ENCODE measurements around the gene KCNQ1. TPM values are rescaled to one million over a fixed set of nuclear protein-coding genes. Genes with fewer than 3 reads are reported as not detected.

Gene KCNQ1
- total and polyA plus RNA-seq, 2 experiments from 2014 or later, result 0.45 to 0.87 TPM

DNA sequence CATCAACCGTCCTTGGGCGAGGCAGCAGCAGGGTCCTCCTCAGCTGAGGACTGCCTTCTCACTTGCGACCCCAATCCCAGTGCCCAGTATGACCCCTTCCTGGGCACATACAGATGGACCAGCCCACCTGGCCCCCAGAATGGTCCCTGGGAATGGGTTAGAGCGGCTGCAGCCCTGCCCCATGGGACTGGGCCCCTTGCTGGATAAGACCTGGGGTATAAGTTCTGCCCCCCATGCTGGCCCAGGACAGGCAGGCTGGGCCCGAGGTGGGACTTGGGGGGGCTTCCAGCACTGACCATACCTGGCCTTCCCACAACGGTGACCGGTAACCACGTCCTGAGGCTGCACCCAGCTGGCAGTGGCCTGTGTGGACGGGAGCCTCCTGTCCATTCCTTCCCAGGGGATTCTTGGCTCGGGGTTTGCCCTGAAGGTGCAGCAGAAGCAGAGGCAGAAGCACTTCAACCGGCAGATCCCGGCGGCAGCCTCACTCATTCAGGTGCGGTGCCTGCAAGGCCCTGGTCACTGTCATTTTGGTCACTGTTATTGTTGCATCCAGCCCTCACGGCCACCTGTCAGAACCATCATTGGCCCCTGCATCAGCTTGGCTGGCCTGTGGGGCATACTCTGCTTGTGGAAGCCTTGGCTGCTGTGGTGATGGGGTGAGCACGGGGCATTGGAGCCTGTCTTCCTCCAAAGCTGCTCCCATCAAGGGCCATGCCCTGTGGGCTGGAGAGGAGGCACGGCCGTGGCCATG, 140.2 kb downstream of the KCNQ1 start:
- Histone ChIP-seq H3K27ac (ENCODE audit: low read depth) (no peak overlapping the region), H3K9me2 (ENCODE audit: insufficient read depth) (no peaks in the 10 kb centered on the region), H4K20me1 (replicated peaks; ENCODE audit: insufficient read depth) (no peaks in the 10 kb centered on the region), H3F3A (replicated peaks; ENCODE audit: low read depth) (no peaks in the 10 kb centered on the region), H3K79me2 (replicated peaks; ENCODE audit: insufficient read depth) (no peaks in the 10 kb centered on the region), H3K36me3 (ENCODE audit: insufficient read depth) (no peaks in the 10 kb centered on the region), H3K4me1 (ENCODE audit: insufficient read depth) (no peaks in the 10 kb centered on the region), H3K4me2 (no peak overlapping the region), H2AFZ (no peak overlapping the region), H3K27me3 (ENCODE audit: insufficient read depth) (peaks cover 60% of the 10 kb centered on the region), H3K4me3 (no peak overlapping the region)
- Mint-ChIP-seq H3K9me3 (no peaks in the 10 kb centered on the region), H3K36me3 (ENCODE audit: low read depth) (no peaks in the 10 kb centered on the region), H3K27ac (no peak overlapping the region), H3K4me3 (no peak overlapping the region), H3K4me1 (no peaks in the 10 kb centered on the region), H3K27me3 (ENCODE audit: insufficient read depth, low read depth, poor library complexity) (peaks cover 60% of the 10 kb centered on the region)
- no peak for DNase-seq (ENCODE audit: low spot score)
- no peak for ATAC-seq
- no peak for TF ChIP-seq JUNB (IDR thresholded peaks at IDR 0.05; ENCODE audit: unreplicated experiment)
- TF ChIP-seq ZNF114 (CRISPR knock-in tag; IDR thresholded peaks at IDR 0.05), result no peak
- TF ChIP-seq, protein P1, sequence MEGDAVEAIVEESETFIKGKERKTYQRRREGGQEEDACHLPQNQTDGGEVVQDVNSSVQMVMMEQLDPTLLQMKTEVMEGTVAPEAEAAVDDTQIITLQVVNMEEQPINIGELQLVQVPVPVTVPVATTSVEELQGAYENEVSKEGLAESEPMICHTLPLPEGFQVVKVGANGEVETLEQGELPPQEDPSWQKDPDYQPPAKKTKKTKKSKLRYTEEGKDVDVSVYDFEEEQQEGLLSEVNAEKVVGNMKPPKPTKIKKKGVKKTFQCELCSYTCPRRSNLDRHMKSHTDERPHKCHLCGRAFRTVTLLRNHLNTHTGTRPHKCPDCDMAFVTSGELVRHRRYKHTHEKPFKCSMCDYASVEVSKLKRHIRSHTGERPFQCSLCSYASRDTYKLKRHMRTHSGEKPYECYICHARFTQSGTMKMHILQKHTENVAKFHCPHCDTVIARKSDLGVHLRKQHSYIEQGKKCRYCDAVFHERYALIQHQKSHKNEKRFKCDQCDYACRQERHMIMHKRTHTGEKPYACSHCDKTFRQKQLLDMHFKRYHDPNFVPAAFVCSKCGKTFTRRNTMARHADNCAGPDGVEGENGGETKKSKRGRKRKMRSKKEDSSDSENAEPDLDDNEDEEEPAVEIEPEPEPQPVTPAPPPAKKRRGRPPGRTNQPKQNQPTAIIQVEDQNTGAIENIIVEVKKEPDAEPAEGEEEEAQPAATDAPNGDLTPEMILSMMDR (conservative IDR thresholded peaks at IDR 0.05; ENCODE audit: low read depth in 2 of 2), result no peak
- no peak for TF ChIP-seq REST (IDR thresholded peaks at IDR 0.05; ENCODE audit: unreplicated experiment)
- no peak for TF ChIP-seq POLR2AphosphoS5 (IDR thresholded peaks at IDR 0.05; ENCODE audit: low read depth)
- TF ChIP-seq, protein P2, sequence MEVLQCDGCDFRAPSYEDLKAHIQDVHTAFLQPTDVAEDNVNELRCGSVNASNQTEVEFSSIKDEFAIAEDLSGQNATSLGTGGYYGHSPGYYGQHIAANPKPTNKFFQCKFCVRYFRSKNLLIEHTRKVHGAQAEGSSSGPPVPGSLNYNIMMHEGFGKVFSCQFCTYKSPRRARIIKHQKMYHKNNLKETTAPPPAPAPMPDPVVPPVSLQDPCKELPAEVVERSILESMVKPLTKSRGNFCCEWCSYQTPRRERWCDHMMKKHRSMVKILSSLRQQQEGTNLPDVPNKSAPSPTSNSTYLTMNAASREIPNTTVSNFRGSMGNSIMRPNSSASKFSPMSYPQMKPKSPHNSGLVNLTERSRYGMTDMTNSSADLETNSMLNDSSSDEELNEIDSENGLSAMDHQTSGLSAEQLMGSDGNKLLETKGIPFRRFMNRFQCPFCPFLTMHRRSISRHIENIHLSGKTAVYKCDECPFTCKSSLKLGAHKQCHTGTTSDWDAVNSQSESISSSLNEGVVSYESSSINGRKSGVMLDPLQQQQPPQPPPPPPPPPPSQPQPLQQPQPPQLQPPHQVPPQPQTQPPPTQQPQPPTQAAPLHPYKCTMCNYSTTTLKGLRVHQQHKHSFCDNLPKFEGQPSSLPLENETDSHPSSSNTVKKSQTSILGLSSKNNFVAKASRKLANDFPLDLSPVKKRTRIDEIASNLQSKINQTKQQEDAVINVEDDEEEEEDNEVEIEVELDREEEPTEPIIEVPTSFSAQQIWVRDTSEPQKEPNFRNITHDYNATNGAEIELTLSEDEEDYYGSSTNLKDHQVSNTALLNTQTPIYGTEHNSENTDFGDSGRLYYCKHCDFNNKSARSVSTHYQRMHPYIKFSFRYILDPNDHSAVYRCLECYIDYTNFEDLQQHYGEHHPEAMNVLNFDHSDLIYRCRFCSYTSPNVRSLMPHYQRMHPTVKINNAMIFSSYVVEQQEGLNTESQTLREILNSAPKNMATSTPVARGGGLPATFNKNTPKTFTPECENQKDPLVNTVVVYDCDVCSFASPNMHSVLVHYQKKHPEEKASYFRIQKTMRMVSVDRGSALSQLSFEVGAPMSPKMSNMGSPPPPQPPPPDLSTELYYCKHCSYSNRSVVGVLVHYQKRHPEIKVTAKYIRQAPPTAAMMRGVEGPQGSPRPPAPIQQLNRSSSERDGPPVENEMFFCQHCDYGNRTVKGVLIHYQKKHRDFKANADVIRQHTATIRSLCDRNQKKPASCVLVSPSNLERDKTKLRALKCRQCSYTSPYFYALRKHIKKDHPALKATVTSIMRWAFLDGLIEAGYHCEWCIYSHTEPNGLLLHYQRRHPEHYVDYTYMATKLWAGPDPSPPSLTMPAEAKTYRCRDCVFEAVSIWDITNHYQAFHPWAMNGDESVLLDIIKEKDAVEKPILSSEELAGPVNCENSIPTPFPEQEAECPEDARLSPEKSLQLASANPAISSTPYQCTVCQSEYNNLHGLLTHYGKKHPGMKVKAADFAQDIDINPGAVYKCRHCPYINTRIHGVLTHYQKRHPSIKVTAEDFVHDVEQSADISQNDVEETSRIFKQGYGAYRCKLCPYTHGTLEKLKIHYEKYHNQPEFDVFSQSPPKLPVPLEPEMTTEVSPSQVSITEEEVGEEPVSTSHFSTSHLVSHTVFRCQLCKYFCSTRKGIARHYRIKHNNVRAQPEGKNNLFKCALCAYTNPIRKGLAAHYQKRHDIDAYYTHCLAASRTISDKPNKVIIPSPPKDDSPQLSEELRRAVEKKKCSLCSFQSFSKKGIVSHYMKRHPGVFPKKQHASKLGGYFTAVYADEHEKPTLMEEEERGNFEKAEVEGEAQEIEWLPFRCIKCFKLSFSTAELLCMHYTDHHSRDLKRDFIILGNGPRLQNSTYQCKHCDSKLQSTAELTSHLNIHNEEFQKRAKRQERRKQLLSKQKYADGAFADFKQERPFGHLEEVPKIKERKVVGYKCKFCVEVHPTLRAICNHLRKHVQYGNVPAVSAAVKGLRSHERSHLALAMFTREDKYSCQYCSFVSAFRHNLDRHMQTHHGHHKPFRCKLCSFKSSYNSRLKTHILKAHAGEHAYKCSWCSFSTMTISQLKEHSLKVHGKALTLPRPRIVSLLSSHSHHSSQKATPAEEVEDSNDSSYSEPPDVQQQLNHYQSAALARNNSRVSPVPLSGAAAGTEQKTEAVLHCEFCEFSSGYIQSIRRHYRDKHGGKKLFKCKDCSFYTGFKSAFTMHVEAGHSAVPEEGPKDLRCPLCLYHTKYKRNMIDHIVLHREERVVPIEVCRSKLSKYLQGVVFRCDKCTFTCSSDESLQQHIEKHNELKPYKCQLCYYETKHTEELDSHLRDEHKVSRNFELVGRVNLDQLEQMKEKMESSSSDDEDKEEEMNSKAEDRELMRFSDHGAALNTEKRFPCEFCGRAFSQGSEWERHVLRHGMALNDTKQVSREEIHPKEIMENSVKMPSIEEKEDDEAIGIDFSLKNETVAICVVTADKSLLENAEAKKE (CRISPR knock-in tag; IDR thresholded peaks at IDR 0.05), result no peak
- no peak for TF ChIP-seq CREB1 (CRISPR knock-in tag; IDR thresholded peaks at IDR 0.05; ENCODE audit: low read depth)
- no peak for TF ChIP-seq ETS1 (IDR thresholded peaks at IDR 0.05)
- no peak for TF ChIP-seq EZH2 (IDR thresholded peaks at IDR 0.05; ENCODE audit: low read depth, unreplicated experiment)
- TF ChIP-seq STAT1 (IDR thresholded peaks at IDR 0.05; ENCODE audit: unreplicated experiment), result no peak
- no peak for TF ChIP-seq NANOG (IDR thresholded peaks at IDR 0.05; ENCODE audit: borderline replicate concordance)
- no peak for TF ChIP-seq EZH2phosphoT487 (IDR thresholded peaks at IDR 0.05; ENCODE audit: unreplicated experiment)
- TF ChIP-seq ZNF331 (CRISPR knock-in tag; IDR thresholded peaks at IDR 0.05; ENCODE audit: low read depth), result no peak

Data from GM23338 (cell line).